IMR-90 (cell line): ENCODE results near the gene NNAT. TPM values are rescaled to one million over a fixed set of nuclear protein-coding genes. Genes with fewer than 3 reads are reported as not detected.

Source experiments
- ATAC-seq: fragments of 200-7000 bp; cut with Tn5 transposase; 2 replicates; pipeline ENCODE4 v1.9.1; 2020; ENCODE audit warnings: low read depth, mild to moderate bottlenecking, moderate library complexity
- BruUV-seq: library from RNA; stranded (reverse); fragments of 400-500 nt; replicated peaks from 2 replicates; lab custom pipeline; 2021; lab: Mats Ljungman, UMichigan
- CTCF ChIA-PET: fragments of 300-600 bp; formaldehyde crosslinking; extraction: SDS; loops from one replicate; lab custom pipeline; 2021; ENCODE audit warnings: antibody characterized with exemption; lab: Yijun Ruan, JAX
- POLR2A ChIA-PET: fragments of 300-600 bp; sonication (Branson Sonifier 250); formaldehyde crosslinking; loops from one replicate; lab custom pipeline; 2022; ENCODE audit warnings: antibody characterized with exemption; ENCODE audit not compliant: unreplicated experiment; lab: Charles Lee
- DNase-seq: peaks from one replicate; pipeline ENCODE4 v3.0.0; 2013
- H2AFZ ChIP-seq: replicated peaks from 2 replicates; pipeline ENCODE3; 2013; ENCODE audit warnings: low read length, mild to moderate bottlenecking; ENCODE audit not compliant: poor library complexity
- H2AK5ac ChIP-seq: 2 replicates; pipeline ENCODE4 v1.6.1; 2013; ENCODE audit warnings: low read depth, low read length, inconsistent platforms
- H2AK9ac ChIP-seq: replicated peaks from 2 replicates; pipeline ENCODE3; 2013; ENCODE audit warnings: mild to moderate bottlenecking, low read depth, low read length, moderate library complexity; ENCODE audit not compliant: poor library complexity
- H2BK120ac ChIP-seq: 2 replicates; pipeline ENCODE4 v1.6.1; 2013; ENCODE audit warnings: low read depth, low read length, inconsistent platforms
- H2BK15ac ChIP-seq: 3 replicates; pipeline ENCODE4 v1.6.1; 2013; ENCODE audit warnings: low read depth, low read length, inconsistent platforms
- H2BK20ac ChIP-seq: 2 replicates; pipeline ENCODE4 v1.6.1; 2013; ENCODE audit warnings: low read depth, mild to moderate bottlenecking, inconsistent platforms, low read length, moderate library complexity
- H2BK5ac ChIP-seq: 2 replicates; pipeline ENCODE4 v1.6.1; 2013; ENCODE audit warnings: mild to moderate bottlenecking, low read depth, low read length, inconsistent platforms; ENCODE audit not compliant: poor library complexity, severe bottlenecking
- H3K14ac ChIP-seq: replicated peaks from 2 replicates; pipeline ENCODE4 v1.6.1; 2013; ENCODE audit warnings: low read depth, low read length, inconsistent platforms
- H3K18ac ChIP-seq: 2 replicates; pipeline ENCODE4 v1.6.1; 2013; ENCODE audit warnings: low read depth, low read length, control low read depth
- H3K23ac ChIP-seq: 2 replicates; pipeline ENCODE4 v1.6.1; 2013; ENCODE audit warnings: low read depth, low read length, inconsistent platforms
- H3K27ac ChIP-seq: 2 replicates; pipeline ENCODE4 v1.5.1; 2013; ENCODE audit warnings: mild to moderate bottlenecking, control low read depth, low read length; ENCODE audit not compliant: insufficient read depth
- H3K27me3 ChIP-seq: 2 replicates; pipeline ENCODE4 v1.6.1; 2013; ENCODE audit warnings: low read length; ENCODE audit not compliant: control insufficient read depth, insufficient read depth
- H3K36me3 ChIP-seq: 2 replicates; pipeline ENCODE4 v1.6.1; 2013; ENCODE audit warnings: low read length, mixed read lengths; ENCODE audit not compliant: control insufficient read depth, insufficient read depth
- H3K4ac ChIP-seq: 2 replicates; pipeline ENCODE4 v1.6.1; 2013; ENCODE audit warnings: low read depth, low read length, inconsistent platforms
- H3K4me1 ChIP-seq: 2 replicates; pipeline ENCODE4 v1.6.1; 2013; ENCODE audit warnings: low read length, mixed read lengths; ENCODE audit not compliant: control insufficient read depth, insufficient read depth
- H3K4me2 ChIP-seq: 2 replicates; pipeline ENCODE4 v1.6.1; 2013; ENCODE audit warnings: low read depth, mild to moderate bottlenecking, control low read depth, low read length, moderate library complexity
- H3K4me3 ChIP-seq: 2 replicates; pipeline ENCODE4 v1.5.1; 2013; ENCODE audit warnings: low read depth, mild to moderate bottlenecking, control low read depth, low read length, moderate library complexity; ENCODE audit not compliant: insufficient read depth
- H3K56ac ChIP-seq: 2 replicates; pipeline ENCODE4 v1.6.1; 2013; ENCODE audit warnings: low read length, inconsistent platforms; ENCODE audit not compliant: insufficient read depth; ENCODE audit errors: extremely low read depth
- H3K79me1 ChIP-seq, 2 experiments: 2 replicates each; pipeline ENCODE4 v1.6.1; 2013; ENCODE audit warnings: low read length in 2 of 2, inconsistent platforms in 1 of 2, low read depth in 1 of 2
- H3K9ac ChIP-seq: 2 replicates; pipeline ENCODE4 v1.6.1; 2013; ENCODE audit warnings: low read depth, low read length, control low read depth
- H3K9me1 ChIP-seq: 2 replicates; pipeline ENCODE4 v1.6.1; 2013; ENCODE audit warnings: low read length, inconsistent platforms; ENCODE audit not compliant: insufficient read depth
- H3K9me3 ChIP-seq: 2 replicates; pipeline ENCODE4 v1.6.1; 2013; ENCODE audit warnings: low read length; ENCODE audit not compliant: control insufficient read depth, insufficient read depth
- H4K20me1 ChIP-seq: 2 replicates; pipeline ENCODE4 v1.6.1; 2013; ENCODE audit warnings: low read length, inconsistent platforms; ENCODE audit not compliant: insufficient read depth
- H4K5ac ChIP-seq: 2 replicates; pipeline ENCODE4 v1.6.1; 2013; ENCODE audit warnings: mild to moderate bottlenecking, low read depth, low read length, control low read depth
- H4K8ac ChIP-seq, 2 experiments: 2 replicates each; pipeline ENCODE4 v1.6.1; 2013; ENCODE audit warnings: low read depth in 2 of 2, low read length in 2 of 2, control low read depth in 1 of 2, inconsistent platforms in 1 of 2
- H4K91ac ChIP-seq: 2 replicates; pipeline ENCODE4 v1.6.1; 2013; ENCODE audit warnings: low read depth, low read length, inconsistent platforms; ENCODE audit not compliant: insufficient read depth
- BHLHE40 ChIP-seq: fragments of 150-350 bp; IDR thresholded peaks from 2 replicates; pipeline ENCODE4 v1.6.1; 2016; ENCODE audit warnings: mild to moderate bottlenecking, low read depth, low read length
- CEBPB ChIP-seq: IDR thresholded peaks from 2 replicates; pipeline ENCODE4 v1.6.1; 2012; ENCODE audit warnings: low read depth, low read length, improper control_type of control experiment
- CHD1 ChIP-seq: IDR thresholded peaks from 2 replicates; pipeline ENCODE4 v1.6.1; 2012; ENCODE audit warnings: low read depth, low read length, improper control_type of control experiment
- FOS ChIP-seq: fragments of 150-350 bp; IDR thresholded peaks from 2 replicates; pipeline ENCODE4 v1.6.1; 2016; ENCODE audit warnings: low read depth, low read length
- MAFK ChIP-seq: IDR thresholded peaks from 2 replicates; pipeline ENCODE4 v1.6.1; 2012; ENCODE audit warnings: low read depth, low read length, improper control_type of control experiment
- MAZ ChIP-seq: IDR thresholded peaks from 2 replicates; pipeline ENCODE4 v1.6.1; 2012; ENCODE audit warnings: low read depth, mild to moderate bottlenecking, low read length, improper control_type of control experiment, moderate library complexity, borderline replicate concordance
- MXI1 ChIP-seq: IDR thresholded peaks from 2 replicates; pipeline ENCODE4 v1.6.1; 2012; ENCODE audit warnings: low read depth, mild to moderate bottlenecking, low read length, moderate library complexity, borderline replicate concordance
- NFE2L2 ChIP-seq: fragments of 150-350 bp; IDR thresholded peaks from 2 replicates; pipeline ENCODE4 v1.6.1; 2016; ENCODE audit warnings: low read depth, mild to moderate bottlenecking, low read length
- POLR2A ChIP-seq: IDR thresholded peaks from 2 replicates; pipeline ENCODE4 v1.6.1; 2012; ENCODE audit warnings: mild to moderate bottlenecking, low read depth, low read length
- RAD21 ChIP-seq: IDR thresholded peaks from 2 replicates; pipeline ENCODE4 v1.6.1; 2012; ENCODE audit warnings: low read length, improper control_type of control experiment
- RCOR1 ChIP-seq: IDR thresholded peaks from 2 replicates; pipeline ENCODE4 v1.6.1; 2012; ENCODE audit warnings: mild to moderate bottlenecking, low read length, improper control_type of control experiment; ENCODE audit not compliant: insufficient replicate concordance
- RFX5 ChIP-seq: IDR thresholded peaks from 2 replicates; pipeline ENCODE4 v1.8.0; 2012; ENCODE audit warnings: low read depth, mild to moderate bottlenecking, low read length, moderate library complexity
- SMC3 ChIP-seq: fragments of 150-350 bp; IDR thresholded peaks from 2 replicates; pipeline ENCODE4 v1.6.1; 2016; ENCODE audit warnings: low read depth, mild to moderate bottlenecking, antibody characterized with exemption, low read length, moderate library complexity
- whole genome bisulfite sequencing, 2 experiments: methylation state at CpG; one replicate each; pipeline versions ENCODE4 v1.1.5 to v1.1.7; 2013; ENCODE audit warnings: missing lambda C conversion rate in 2 of 2; ENCODE audit not compliant: insufficient read length in 1 of 2; ENCODE audit errors: extremely low coverage in 2 of 2; 5-methylcytosine and 5-hydroxymethylcytosine counted together
- dilution Hi-C: fragments of 300-500 bp; cut with HindIII; formaldehyde crosslinking; loops from one replicate; pipeline ENCODE4 v1.14.3; 2018; ENCODE audit warnings: low sequenced_read_pairs; ENCODE audit not compliant: unreplicated experiment
- in situ Hi-C: fragments of 300-500 bp; cut with MboI; formaldehyde crosslinking; loops from 3 replicates; pipeline ENCODE4 v1.14.3; 2019; ENCODE audit warnings: low sequenced_read_pairs, inconsistent platforms, mixed read lengths
- intact Hi-C: fragments of 100-400 bp; cut with micrococcal nuclease; formaldehyde crosslinking; loops from 2 replicates; pipeline ENCODE4 v1.10.0; 2022
- polyA plus RNA-seq, 3 experiments: library from polyadenylated mRNA; depleted of rRNA; stranded (reverse); fragments of >200 nt; gene quantifications; 2 replicates each; pipeline ENCODE4 v1.2.3, GENCODE V29; 2012; ENCODE audit warnings: low replicate concordance in 1 of 3
- total RNA-seq: library from RNA; depleted of rRNA; stranded (reverse); fragments of >200 nt; gene quantifications from 2 replicates; pipeline ENCODE4 v1.2.3, GENCODE V29; 2012
- TF ChIP-seq, protein P1 (sequence below): conservative IDR thresholded peaks from 2 replicates; pipeline ENCODE4 v1.5.1; 2012; ENCODE audit warnings: mild to moderate bottlenecking, low read depth, low read length, improper control_type of control experiment
- TF ChIP-seq, protein P2 (sequence below): fragments of 150-350 bp; IDR thresholded peaks from 2 replicates; pipeline ENCODE4 v1.6.1; 2017; ENCODE audit warnings: mild to moderate bottlenecking, antibody characterized with exemption, low read length, low read depth
- TF ChIP-seq, protein P3 (sequence below): fragments of 150-350 bp; IDR thresholded peaks from 2 replicates; pipeline ENCODE4 v1.6.1; 2016; ENCODE audit warnings: low read depth, mild to moderate bottlenecking, low read length, moderate library complexity, borderline replicate concordance

Gene NNAT
- total and polyA plus RNA-seq, 2 of the 4 experiments (the other 2 are of a cell fraction), result 2.0 to 6.5 TPM

DNA sequence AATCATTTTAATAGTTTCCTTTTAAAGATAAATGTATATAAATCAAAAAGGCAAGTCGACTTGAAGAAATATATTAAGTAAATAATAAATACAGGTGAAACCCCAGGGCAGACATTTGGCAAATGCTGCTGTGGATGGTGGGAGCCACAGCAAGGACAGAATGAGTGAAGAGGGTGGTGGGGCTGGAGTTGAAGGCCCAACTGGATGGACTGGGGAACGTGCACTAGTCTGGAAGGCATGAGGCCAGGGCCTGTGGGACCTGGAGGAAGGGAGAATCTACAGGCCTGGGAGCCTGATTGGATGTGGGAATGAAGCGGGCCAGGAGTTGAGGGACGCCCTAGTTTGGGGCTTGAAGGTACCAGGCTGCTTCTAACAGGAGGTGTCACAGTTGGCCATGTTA, 37.3 kb downstream of the NNAT start:
- Histone ChIP-seq H3K79me1 (no peaks in the 10 kb centered on the region), H4K20me1 (no peaks in the 10 kb centered on the region), H3K27me3 (peaks cover 25% of the 10 kb centered on the region), H3K4ac (no peak overlapping the region), H4K5ac (no peak overlapping the region), H3K4me3 (no peak overlapping the region), H3K14ac (no peak overlapping the region), H2AK5ac (no peak overlapping the region), H2BK20ac (no peak overlapping the region), H2AFZ (no peak overlapping the region), H3K9me1 (no peaks in the 10 kb centered on the region), H3K18ac (no peak overlapping the region), H3K9ac (no peak overlapping the region), H3K56ac (no peak overlapping the region), H3K9me3 (no peaks in the 10 kb centered on the region), H4K8ac (no peak overlapping the region), H2BK15ac (no peak overlapping the region), H2BK5ac (no peak overlapping the region), H3K4me1 (no peaks in the 10 kb centered on the region), H2AK9ac (no peak overlapping the region), H2BK120ac (no peak overlapping the region), H3K36me3 (no peaks in the 10 kb centered on the region), H3K23ac (no peak overlapping the region), H3K4me2 (no peak overlapping the region), H4K91ac (no peak overlapping the region), H3K27ac (no peak overlapping the region)
- ChIA-PET POLR2A (interaction anchor here (0.6 kb wide), 2 partner anchors 17 to 284 kb away, joined by 3 to 6 read pairs; no protein-coding TSS in a partner anchor), CTCF (no interaction called here)
- no TSS peak for BruUV-seq
- dilution Hi-C loops, result no loop called here
- WGBS, 2 experiments, result 33% methylated on average over 1 of the region's 4 CpGs; no CpG with 5 or more reads in 1 of the 2 experiments
- intact Hi-C loops, result no loop called here
- in situ Hi-C loops, result no loop called here
- ATAC-seq (no peak), DNase-seq (no peak)
- TF ChIP-seq MAZ (no peak), POLR2A (no peak), RCOR1 (no peak), FOS (no peak), MAFK (no peak), SMC3 (no peak), MXI1 (no peak), CEBPB (no peak), RFX5 (no peak), RAD21 (no peak), BHLHE40 (no peak), NFE2L2 (no peak), CHD1 (no peak)
- TF ChIP-seq, protein P1, sequence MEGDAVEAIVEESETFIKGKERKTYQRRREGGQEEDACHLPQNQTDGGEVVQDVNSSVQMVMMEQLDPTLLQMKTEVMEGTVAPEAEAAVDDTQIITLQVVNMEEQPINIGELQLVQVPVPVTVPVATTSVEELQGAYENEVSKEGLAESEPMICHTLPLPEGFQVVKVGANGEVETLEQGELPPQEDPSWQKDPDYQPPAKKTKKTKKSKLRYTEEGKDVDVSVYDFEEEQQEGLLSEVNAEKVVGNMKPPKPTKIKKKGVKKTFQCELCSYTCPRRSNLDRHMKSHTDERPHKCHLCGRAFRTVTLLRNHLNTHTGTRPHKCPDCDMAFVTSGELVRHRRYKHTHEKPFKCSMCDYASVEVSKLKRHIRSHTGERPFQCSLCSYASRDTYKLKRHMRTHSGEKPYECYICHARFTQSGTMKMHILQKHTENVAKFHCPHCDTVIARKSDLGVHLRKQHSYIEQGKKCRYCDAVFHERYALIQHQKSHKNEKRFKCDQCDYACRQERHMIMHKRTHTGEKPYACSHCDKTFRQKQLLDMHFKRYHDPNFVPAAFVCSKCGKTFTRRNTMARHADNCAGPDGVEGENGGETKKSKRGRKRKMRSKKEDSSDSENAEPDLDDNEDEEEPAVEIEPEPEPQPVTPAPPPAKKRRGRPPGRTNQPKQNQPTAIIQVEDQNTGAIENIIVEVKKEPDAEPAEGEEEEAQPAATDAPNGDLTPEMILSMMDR, result no peak
- TF ChIP-seq, protein P2, sequence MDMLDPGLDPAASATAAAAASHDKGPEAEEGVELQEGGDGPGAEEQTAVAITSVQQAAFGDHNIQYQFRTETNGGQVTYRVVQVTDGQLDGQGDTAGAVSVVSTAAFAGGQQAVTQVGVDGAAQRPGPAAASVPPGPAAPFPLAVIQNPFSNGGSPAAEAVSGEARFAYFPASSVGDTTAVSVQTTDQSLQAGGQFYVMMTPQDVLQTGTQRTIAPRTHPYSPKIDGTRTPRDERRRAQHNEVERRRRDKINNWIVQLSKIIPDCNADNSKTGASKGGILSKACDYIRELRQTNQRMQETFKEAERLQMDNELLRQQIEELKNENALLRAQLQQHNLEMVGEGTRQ, result no peak
- TF ChIP-seq, protein P3, sequence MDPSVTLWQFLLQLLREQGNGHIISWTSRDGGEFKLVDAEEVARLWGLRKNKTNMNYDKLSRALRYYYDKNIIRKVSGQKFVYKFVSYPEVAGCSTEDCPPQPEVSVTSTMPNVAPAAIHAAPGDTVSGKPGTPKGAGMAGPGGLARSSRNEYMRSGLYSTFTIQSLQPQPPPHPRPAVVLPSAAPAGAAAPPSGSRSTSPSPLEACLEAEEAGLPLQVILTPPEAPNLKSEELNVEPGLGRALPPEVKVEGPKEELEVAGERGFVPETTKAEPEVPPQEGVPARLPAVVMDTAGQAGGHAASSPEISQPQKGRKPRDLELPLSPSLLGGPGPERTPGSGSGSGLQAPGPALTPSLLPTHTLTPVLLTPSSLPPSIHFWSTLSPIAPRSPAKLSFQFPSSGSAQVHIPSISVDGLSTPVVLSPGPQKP, result no peak
